GM15510 (cell line): ENCODE results near the gene ARHGEF2.

Source experiments
- POLR2A ChIP-seq: IDR thresholded peaks from 3 replicates; pipeline ENCODE4 v1.6.1; 2011; ENCODE audit warnings: borderline replicate concordance; ENCODE audit not compliant: insufficient read length; ENCODE audit errors: extremely low read depth

ARHGEF2 gene

DNA sequence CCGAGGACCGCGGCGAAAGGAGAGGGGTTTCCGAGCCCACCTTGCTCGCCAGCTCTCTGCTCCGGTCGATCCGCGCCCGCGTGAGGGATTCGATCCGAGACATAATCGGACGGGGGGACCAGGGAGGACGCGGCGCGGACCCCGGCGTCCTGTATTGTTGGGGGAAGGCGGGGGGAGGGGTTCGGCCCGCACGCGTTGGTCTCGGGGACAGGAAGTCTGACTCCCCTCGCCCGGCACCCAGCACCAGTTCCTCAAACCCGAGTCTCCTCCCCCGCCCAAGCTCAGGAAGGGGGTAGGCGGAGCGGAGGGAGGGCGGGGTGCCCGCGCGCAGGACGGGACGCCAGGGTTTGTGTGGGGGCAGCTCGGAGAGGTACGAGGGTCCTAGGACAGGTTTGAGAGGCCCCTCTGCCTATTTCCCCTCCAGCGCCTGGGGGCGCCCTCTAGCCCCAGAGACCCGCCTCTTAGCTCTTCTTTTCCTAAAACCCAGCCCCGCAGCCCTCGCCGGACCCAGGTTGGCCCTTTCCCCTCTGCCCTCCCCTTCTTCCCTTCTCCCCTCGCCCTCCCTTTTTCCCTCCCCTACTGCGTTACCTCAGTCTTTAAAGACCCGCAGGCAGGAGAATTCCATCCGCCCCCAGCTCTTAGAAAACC, at the start of gene ARHGEF2:
Gene ARHGEF2 (minus strand): TSS at position 223 of the 648 bp plus-strand sequence. CDS start 120 bp downstream, at position 103.
- TF ChIP-seq POLR2A: peak; percentile 82

DNA sequence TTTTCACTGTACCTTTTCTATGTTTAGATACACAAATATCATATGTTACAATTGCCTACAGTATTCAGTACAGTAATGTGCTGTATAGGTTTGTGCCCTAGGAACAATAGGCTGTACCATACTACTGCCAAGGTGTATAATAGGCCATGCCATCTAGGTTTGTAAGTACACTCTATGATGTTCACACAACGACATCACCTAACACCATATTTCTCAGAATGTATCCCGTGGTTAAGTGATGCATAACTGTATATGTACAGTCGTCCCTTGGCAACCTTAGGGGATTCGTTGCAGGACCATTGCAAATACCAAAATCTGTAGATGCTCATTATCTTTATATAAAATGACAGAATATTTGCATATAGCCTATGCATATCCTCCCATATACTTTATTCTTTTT, 48.2 kb upstream of the ARHGEF2 start:
- TF ChIP-seq POLR2A: no peak

DNA sequence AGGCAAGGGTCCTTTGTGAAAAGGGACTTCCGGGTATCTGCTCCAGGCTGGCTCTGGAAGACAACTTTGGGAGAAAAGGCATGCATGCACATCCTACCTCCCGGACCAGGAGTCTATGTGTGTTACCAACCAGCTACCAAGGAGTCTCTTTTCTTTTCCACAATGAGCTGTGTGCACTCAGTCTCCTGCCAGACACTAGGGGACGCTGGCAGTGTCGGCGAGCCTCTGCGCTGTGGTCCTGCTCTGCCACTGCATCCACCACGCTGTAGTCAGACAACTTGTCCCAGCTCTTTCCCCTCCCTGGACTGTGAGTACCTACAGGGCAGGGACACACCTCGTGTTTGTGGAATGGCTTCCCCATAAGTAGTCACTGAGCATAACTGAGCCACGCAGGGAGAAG, 47.5 kb upstream of the ARHGEF2 start:
- no peak for TF ChIP-seq POLR2A

DNA sequence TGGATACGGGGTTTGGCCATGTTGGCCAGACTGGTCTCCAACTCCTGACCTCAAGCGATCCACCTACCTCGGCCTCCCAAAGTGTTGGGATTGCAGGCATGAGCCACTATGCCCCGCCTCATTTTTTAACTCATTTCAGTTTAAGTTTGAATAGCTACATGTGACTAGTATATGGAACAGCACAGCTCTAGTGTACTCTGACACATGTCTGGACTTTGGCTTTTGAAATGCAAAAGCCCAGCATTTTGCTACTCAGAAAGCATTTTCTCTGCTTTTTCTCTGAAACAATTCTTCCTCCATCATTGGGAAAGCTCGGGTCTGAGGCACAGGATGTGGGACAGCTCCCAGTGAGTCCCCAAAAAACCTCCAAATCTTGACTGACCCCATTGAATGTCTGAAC, 46.5 kb upstream of the ARHGEF2 start:
- no peak for TF ChIP-seq POLR2A

DNA sequence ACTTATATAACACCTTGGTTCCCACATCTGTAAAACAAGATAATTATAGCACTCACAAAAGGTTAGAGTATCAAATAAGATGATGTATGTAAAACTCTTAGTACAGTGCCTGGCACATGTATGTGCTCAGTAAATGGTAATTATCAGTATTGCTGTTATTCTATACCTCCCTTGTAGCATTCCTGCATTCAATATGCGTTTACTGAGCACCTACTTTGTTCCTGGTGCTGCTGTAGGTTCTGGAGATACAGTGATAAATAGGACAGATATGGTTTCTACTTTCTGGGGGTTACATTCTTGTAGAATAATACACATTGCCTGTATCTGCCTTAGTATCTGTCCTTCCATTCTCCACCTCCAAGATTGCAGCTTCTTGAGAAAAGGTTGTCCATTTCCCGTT, 43.6 kb upstream of the ARHGEF2 start:
- no peak for TF ChIP-seq POLR2A

DNA sequence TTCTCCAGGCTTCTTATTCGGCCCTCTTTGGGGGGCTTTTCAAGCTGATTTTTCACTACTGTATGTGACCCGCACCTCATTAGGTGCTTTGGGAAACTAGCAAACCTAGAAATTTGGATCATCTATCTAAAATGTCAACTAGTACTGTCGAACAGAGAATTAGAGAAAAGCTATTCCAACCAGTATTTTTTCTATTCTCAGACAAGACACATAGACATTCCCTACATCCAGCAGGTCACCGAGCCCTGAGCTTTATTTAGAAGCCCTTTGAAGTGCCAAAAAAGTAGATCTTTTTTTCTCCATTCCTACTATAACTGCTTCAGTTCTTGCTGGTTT, 42.7 kb upstream of the ARHGEF2 start:
- TF ChIP-seq POLR2A: no peak

DNA sequence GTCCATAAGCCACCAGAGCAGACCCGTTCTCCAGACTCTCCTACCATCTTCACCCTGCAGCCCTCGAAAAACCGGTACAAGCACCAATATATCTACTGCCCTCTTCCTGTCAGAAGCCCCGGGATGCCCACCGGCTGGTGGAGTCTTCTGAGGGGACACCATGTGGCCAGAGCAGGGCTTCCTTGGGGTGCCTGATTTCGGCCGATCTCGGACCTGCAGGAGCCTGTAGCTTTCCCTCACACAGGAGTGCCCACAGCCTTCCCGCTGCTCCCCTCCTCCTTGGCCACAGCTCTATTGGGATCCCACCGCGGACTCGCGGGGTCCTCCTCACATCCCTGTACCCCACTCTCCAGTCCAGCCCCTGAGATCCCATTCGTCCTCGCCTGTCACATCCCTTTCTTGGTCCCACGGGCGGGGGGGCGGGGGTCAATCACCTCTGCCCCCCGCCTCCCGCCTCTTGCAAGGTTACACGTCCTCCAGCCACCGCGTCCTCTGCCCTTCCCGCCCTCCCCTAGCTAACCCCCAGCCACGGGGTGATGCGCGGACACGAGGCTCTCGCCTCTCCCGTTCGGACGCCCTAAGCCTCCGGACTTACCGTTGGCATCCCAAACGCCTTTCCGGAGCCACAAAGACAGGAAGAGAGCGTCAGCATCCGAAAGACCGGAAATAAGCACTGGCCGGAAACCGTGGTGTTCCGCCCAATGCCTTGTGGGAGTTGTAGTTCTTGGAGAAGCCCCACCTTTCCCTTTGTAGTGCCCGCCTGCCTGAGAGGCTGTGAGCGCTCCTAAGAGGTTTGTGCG, 42.1 kb upstream of the ARHGEF2 start, which contains the start of gene SSR2:
Gene SSR2 (minus strand): TSS at position 659 of the 800 bp plus-strand sequence. CDS start 784 bp downstream, outside the sequence.
- peak; percentile 83 for TF ChIP-seq POLR2A

DNA sequence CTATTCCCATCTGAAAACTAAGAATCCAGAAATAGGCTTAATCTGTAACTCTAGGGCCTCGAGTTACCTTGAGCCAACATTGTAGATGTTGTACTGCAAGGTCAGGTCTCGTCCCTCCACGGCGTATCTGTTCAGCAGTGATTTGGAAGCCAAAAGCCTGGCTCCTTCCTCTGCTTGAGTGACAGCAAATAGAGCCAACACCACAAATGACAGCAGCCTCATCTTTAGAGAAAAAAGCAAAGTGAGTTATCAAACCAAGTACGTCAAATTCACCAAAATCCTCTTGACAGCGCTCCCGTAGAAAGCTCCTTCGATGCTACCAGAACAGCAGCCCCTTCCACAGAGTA, 41.6 kb upstream of the ARHGEF2 start:
- TF ChIP-seq POLR2A: no peak

DNA sequence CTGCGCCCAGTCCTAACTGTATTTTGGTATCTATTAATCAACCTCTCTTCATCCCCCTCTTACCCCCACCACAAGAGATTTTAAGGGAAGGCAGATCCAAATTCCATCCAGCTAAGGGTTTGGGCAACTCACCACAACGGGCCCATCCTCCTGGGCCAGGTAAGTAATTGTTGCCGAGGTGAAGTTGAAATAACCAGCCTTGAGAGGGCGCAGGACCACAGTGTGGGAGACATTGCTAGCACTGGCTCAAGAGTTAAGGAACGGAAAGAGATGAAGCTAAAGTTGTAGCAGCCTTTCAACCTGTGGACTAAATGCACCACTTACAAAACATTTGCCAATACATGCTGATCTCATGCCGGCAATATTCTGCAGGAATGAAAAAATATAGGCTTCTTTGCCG, 36.5 kb upstream of the ARHGEF2 start:
- no peak for TF ChIP-seq POLR2A

DNA sequence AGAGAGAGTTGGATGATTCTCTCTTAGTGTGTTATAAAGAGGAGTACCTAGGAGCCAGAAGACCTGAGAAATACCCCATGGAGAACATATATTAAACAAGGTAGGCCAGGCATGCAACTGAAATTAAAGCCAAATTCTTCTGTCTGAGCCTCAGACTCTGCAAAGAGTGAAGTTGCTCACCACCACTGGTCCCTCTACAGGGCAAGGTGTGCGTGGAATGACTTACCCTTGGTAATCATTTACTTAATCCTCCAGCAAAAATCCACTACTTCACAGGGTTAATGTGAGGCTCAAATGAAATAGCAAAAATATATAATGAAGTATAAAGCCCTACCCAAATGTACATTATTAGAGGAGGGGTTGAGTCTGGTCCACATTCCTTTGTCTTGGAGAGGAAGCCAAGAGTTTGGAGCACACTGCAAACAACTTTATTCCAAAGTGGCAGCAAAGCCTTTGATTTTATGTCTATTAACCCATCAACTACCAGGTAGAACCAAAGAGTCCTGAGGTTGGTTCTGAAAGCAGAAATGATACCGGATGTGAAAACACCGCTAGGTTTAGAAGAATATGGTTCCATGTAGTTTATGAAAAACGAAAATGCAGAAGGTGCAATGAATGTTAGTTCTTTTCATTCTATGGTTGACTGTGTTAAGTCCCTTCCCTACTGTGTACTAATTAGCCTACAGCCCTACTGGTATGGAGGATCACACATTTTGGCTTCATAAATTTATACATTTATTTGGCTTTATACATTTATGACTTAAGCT, 33.9 kb upstream of the ARHGEF2 start:
- TF ChIP-seq POLR2A: no peak

DNA sequence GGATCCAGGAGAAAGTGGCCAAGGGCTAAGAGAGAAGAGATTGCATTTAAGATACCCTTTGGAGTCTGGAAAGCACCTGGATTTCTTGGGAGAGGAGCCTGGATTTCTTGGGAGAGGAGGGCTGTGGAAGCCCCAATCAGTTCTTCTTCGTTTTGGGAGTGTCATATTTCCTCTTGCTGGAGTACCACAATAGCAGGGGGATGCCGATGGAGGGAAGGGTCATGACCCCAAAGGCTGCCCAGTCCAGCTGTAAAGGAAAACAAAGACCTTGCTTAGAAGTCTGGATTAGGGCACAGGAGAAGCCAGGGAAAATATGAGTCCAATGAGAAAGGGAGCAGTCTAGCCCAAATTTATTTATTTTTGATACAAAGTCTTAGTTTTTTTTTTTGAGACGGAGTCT, 31.1 kb upstream of the ARHGEF2 start:
- no peak for TF ChIP-seq POLR2A

DNA sequence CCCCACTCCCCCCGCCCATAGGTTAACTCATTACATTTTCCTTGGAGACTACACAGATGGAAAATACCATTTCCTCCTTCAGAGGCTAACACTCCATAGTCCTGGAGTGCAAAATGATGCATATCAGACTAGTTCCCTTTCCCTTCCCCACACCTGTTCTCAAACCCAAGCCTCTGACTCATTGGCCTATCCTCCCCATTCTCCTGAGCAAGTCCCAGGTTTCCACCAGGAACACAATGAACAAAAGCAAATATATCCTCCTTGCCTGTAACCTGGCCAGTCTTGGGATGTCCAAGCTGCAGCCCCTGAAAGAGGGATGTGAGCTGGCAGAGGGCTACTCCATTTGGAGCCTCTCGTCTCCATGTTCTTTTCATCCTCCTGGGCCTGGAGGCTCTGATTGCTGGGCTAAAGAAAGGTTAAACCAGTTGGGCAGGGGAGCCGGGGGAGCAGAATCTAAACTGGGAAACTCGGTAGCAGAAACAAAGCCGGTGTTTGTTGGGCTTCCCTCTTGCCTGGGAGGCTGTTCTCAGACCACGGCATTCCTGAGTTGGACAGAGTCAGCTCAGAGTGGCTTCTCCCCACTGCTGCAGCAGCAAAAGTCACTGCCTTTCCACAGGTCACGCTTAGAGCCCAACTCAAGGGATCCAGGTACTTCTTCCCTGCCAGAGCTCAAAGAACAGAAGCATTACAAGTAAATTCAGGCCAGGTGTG, 28.5 kb upstream of the ARHGEF2 start:
- TF ChIP-seq POLR2A: no peak

DNA sequence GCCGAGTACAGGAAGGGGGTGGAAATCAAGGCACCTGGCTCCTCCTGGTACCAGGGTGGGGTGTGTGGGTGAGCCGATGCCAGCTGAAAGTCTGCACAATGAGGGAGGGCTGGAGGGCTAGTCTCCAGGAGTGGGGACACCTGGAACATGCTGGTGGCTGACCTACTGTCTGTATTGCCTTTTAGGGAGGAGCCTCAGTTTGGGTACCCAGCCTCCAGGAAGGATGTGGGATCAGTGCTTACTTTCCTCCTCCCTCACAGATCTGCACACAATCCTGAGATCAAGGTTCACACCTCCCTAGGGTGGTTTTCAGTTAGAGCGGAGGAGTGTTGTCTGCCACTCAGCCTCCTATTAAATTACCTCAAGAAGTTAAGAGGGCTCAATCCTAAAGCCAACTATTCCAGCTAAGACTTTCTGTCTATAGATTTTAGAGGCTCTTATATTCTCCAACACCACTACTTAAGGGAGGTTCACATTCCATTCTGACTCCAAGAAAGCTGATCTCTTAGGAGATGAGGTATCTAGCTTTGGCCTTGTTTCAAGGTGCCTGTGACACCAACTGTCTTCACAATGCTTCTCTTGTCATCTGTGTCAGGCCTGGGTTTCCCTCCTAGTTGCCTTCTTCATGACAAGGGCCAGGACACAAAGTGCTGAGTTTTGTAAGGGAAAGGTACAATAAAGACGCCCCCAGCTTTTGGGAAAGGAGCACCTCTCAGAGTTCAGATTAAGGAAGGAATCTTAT, 26.7 kb upstream of the ARHGEF2 start:
- TF ChIP-seq POLR2A: no peak

DNA sequence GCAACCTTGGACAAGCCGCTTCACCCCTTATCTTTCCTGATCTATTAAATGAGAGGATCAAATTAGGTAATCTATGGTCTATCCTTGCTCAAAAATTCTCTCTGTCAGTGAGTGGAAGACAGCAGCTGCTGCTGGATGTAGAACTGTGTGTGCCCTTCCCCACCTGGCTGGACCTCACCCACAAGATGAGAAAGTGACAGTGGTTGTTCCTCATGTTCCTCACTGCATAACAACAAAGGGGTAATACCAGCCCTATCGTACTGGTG, 25.5 kb upstream of the ARHGEF2 start:
- no peak for TF ChIP-seq POLR2A
